ENCODE results near the gene STMND1.
A peak's percentile ranks its signal among the peaks of the same experiment; 100 is the strongest.

STMND1 gene

GRCh38 chr6:17098538-17098937, 3.3 kb upstream of the STMND1 start:
- peak; percentile 19 for DNase-seq (ENCODE audit: low spot score)

GRCh38 chr6:17099401-17100059, 2.3 kb upstream of the STMND1 start:
- DNase-seq (ENCODE audit: low spot score), result peak; percentile 24

GRCh38 chr6:17100806-17101205, 1.0 kb upstream of the STMND1 start:
- DNase-seq (ENCODE audit: low spot score), result no peak

GRCh38 chr6:17102258-17102870, 514 bp downstream of the STMND1 start:
- DNase-seq (ENCODE audit: low spot score), result no peak

GRCh38 chr6:17103715-17104114, 1.9 kb downstream of the STMND1 start:
- no peak for DNase-seq (ENCODE audit: low spot score)

- no peak for DNase-seq (ENCODE audit: low spot score)
Measured at GRCh38 chr6:17107863-17108262, 6.0 kb downstream of the STMND1 start.

GRCh38 chr6:17115251-17116116, 13.6 kb downstream of the STMND1 start:
- no peak for DNase-seq (ENCODE audit: low spot score)

GRCh38 chr6:17116117-17116440, 14.2 kb downstream of the STMND1 start:
- DNase-seq (ENCODE audit: low spot score), result no peak

GRCh38 chr6:17120019-17120418, 18.2 kb downstream of the STMND1 start:
- no peak for DNase-seq (ENCODE audit: low spot score)

- no peak for DNase-seq (ENCODE audit: low spot score)
Measured at GRCh38 chr6:17125407-17125806, 23.6 kb downstream of the STMND1 start.

- DNase-seq (ENCODE audit: low spot score), result no peak
Measured at GRCh38 chr6:17130786-17131185, 28.9 kb downstream of the STMND1 start.

- no peak for DNase-seq (ENCODE audit: low spot score)
Measured at GRCh38 chr6:17132967-17133366, 31.1 kb downstream of the STMND1 start.

- DNase-seq (ENCODE audit: low spot score), result no peak
Measured at GRCh38 chr6:17138033-17138432, 36.2 kb downstream of the STMND1 start.

GRCh38 chr6:17144016-17144415, 42.2 kb downstream of the STMND1 start:
- no peak for DNase-seq (ENCODE audit: low spot score)

- no peak for DNase-seq (ENCODE audit: low spot score)
Measured at GRCh38 chr6:17149571-17149970, 47.7 kb downstream of the STMND1 start.

GRCh38 chr6:17150096-17150495, 48.2 kb downstream of the STMND1 start:
- DNase-seq (ENCODE audit: low spot score), result no peak

GRCh38 chr6:17151888-17152287, 50.0 kb downstream of the STMND1 start:
- DNase-seq (ENCODE audit: low spot score), result no peak

GRCh38 chr6:17152703-17153102, 50.9 kb downstream of the STMND1 start:
- no peak for DNase-seq (ENCODE audit: low spot score)

GRCh38 chr6:17156112-17156921, 54.5 kb downstream of the STMND1 start:
- peak; percentile 76 for DNase-seq (ENCODE audit: low spot score)

GRCh38 chr6:17156966-17157365, 55.1 kb downstream of the STMND1 start:
- no peak for DNase-seq (ENCODE audit: low spot score)

GRCh38 chr6:17157617-17158016, 55.8 kb downstream of the STMND1 start:
- DNase-seq (ENCODE audit: low spot score), result no peak

- DNase-seq (ENCODE audit: low spot score), result no peak
Measured at GRCh38 chr6:17159240-17159639, 57.4 kb downstream of the STMND1 start.
